GM12872 (cell line): Measurements from ENCODE around the gene LYPLAL1.

Experiments
- TF ChIP-seq, protein P1 (sequence below): IDR thresholded peaks from 3 replicates; pipeline ENCODE4 v1.5.1; 2011; ENCODE audit warnings: low read depth, mild to moderate bottlenecking, low read length, moderate library complexity; ENCODE audit not compliant: insufficient read depth

The LYPLAL1 gene

DNA sequence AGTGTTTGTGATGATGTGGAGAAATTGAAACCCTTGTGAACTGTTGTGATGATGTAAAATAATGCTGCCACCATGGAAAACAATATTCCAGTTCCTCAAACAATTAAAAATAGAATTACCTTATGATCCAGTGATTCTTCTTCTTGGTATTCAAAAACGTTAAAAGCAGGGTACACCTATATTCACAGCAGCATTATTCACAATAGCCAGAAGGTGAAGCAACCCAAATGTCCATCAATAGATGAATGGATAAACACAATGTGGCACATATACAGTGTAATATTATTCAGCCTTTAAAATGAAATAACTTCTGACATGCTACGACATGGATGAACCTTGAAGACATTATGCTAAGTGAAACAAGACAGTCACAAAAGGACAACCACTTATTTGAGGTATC lies 59.2 kb downstream of the LYPLAL1 start:
- TF ChIP-seq, protein P1, sequence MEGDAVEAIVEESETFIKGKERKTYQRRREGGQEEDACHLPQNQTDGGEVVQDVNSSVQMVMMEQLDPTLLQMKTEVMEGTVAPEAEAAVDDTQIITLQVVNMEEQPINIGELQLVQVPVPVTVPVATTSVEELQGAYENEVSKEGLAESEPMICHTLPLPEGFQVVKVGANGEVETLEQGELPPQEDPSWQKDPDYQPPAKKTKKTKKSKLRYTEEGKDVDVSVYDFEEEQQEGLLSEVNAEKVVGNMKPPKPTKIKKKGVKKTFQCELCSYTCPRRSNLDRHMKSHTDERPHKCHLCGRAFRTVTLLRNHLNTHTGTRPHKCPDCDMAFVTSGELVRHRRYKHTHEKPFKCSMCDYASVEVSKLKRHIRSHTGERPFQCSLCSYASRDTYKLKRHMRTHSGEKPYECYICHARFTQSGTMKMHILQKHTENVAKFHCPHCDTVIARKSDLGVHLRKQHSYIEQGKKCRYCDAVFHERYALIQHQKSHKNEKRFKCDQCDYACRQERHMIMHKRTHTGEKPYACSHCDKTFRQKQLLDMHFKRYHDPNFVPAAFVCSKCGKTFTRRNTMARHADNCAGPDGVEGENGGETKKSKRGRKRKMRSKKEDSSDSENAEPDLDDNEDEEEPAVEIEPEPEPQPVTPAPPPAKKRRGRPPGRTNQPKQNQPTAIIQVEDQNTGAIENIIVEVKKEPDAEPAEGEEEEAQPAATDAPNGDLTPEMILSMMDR: no peak

DNA sequence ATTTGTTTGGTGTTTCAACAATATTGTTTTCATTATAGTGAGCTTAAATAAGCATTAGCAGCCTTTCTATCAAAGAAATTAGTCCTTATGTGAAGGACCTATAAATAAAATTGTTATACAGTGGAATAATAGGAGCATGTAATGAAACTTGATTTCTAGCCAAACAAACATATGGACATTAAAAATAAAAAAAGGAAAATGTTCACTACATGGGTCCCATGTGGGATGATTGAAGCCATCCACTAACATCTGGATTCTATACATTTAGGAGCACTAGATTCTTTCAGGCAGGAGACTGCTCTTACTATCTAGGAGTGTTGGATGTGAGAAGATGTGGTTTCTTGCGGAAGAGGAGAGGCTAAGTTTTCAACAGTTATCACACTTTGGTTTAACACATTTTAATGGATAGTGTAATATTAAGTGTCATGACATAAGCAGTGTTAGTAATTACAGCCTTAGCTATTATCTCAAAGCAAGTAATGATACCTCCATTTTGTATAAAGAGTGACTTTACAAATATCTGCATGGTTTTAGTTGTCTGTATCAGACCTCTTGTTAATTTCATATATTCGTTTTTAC lies 62.3 kb downstream of the LYPLAL1 start:
- TF ChIP-seq, protein P1: no peak

DNA sequence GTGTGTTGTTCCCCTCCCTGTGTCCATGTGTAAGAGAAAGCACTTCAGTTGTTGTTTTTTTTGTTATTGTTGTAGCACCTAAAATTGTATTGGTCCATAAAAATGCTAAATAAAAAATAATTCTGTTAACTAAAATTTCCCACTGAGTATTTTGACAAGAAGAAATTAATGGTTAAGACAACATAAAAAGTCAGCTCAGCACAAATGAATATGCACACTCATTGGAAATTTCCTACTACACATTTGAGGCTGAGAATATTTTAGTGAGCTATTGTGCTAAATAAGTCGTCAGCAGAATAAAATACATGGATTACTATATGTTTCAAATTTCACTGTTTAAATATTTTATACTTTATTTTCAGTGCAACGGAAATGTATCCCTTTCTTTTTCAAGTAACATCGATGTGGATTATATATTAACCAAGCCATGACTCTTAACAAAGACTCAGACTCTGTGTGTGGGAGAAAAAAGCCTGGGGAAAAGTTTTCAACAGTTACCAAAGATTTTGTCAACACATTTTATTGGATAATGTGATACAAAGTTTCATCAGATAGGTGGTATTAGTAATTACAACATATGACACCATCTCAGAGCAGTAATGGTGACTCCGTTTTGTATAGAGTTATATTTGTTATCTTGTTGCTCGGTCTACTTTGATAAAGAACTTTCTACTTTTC lies 63.4 kb downstream of the LYPLAL1 start:
- TF ChIP-seq, protein P1: no peak

DNA sequence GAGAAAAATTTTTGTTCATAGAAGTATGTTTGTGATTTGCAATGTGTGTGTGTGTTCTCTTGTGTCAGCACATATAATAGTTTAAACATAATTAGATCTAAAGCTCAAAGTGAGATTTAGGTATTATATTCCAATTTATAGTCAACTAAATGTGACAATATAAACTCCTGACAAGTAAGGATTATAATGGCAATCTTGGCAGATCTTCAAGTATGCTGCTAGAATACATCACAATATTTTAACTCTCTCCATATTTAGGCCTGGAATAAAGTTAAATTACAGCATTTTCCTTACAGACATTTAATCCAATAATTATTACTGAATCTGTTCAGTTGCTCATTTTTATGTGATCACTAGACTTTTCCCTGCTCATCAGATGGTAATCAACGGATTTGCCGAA lies 65.8 kb downstream of the LYPLAL1 start:
- TF ChIP-seq, protein P1: no peak

DNA sequence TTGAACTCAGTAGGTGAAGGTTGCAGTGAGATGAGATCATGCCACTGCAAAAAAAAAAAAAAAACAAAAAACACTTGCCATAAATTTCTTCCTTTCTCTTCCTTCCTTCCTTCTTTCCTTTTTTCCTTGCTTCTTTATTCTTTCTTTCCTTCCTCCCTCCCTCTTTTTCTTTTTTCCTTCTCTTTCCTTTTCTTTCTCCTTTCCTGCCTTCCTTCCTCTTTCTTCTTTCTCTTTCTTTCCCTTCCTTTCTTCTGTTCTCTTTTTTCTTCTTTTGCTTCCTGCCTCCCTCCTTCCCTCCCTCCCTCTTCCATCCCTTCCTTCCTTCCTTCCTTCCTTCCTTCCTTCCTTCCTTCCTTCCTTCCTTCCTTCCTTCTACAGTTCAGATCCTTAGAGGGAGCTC lies 71.2 kb downstream of the LYPLAL1 start:
- TF ChIP-seq, protein P1: no peak

DNA sequence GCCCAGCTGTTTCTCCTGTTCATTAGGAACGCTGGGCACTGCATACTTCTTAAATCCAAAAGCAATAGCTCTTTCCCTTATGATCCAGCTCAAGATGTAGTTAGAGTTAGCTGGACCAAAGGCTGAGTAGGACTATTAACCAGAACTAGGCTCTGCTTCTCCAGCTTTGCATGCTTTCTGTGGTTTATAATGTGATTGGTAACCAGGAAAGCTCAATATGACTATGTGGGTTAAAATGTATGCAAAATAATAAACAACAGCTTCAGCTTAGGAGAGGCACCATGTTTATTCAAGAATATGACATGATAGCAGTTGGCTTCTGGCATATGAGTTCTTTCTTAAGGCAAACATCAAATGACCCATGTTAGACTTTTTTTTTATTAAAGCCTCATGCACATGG lies 73.8 kb downstream of the LYPLAL1 start:
- TF ChIP-seq, protein P1: no peak

DNA sequence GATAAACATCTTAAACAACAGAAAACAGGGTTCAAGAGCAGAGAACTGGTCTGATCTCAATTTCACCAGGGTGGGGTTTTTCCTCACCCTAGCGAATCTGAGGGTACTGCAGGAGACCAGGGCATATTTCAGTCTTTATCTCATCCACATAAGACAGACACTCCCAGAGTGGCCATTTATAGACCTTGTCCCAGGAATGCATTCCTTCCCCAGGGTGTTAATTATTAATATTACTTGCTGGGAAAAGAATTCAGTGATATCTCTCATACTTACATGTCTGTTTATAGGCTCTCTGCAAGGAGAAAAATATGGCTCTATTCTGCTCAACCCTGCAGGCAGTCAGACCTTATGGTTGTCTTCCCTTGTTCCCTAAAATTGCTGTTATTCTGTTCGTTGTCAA lies 84.1 kb downstream of the LYPLAL1 start:
- TF ChIP-seq, protein P1: no peak

DNA sequence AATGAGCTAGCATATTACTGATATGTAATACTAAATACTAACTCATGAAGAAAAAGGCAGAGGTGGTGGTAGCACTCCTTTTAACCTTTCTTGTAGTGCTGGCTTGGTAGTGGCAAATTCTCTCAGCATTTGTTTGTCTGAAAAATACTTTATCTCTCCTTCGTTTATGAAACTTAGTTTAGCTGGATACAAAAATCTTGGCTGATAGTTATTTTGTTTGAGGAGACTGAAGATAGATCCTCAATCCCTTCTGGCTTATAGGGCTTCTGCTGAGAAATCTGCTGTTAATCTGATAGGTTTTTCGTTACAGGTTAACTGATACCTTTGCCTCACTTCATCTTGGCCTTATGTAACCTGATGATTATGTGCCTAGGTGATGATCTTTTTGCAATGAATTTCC lies 87.8 kb downstream of the LYPLAL1 start:
- TF ChIP-seq, protein P1: no peak
